ENCODE measurements around the gene EME2. TPM values are rescaled to one million over a fixed set of nuclear protein-coding genes. Genes with fewer than 3 reads are reported as not detected.

The EME2 gene
- total RNA-seq, 2 experiments from 2014 or later, result 28.6 to 30.8 TPM

DNA sequence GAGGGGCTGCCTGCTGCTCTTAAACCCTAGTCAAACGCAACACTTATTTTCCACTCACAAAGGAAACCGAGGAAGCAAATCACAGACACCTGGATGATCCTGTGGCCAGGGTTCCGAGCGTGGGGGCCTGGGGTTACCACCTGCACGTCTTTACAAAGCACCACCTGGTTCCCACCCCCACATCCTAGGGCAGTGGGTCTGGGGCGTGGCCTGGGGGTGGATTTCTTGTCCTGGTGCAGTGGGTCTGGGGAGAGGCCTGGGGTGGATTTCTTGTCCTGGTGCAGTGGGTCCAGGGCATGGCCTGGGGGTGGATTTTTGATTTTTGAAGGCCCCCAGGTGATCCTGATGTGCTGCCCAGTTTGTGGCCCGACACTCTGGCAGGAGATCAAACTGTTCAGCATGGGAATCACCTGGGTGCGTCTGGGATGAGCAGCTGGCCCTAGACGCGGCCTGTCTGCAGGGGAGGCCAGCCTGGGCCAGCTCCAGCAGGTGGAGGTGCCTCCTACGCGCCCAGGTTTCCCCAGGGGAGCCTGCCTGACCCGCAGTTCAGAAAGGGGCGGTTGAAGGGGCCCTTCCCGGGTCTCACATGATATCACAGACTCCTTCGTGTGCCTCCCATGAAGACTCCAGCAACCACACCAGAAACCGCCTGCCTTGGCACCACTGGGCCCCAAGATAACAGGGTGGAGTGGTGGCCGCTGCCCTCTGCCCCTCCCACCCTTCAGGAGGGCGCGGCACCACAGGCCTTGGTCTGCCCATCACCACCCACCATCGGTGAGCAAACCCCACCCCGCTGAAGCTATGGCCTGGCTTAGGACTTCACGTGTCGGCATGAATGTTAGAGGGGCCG is 47.7 kb downstream of the EME2 start:
- H3K4me3 ChIP-seq (ENCODE audit: low read length), result no peak overlapping the region
- DNase-seq (no peak), ATAC-seq (ENCODE audit: poor library complexity) (no peak)
- intact Hi-C loops (cut with DNase I, micrococcal nuclease), result no loop called here
- H3K27ac ChIP-seq (ENCODE audit: low read depth in 1 of 2, low read length in 2 of 2), result no peak overlapping the region
- Mint-ChIP-seq H3K36me3 (ENCODE audit: low read depth) (peaks cover 18% of the 10 kb centered on the region), H3K4me1 (ENCODE audit: low read depth) (peaks cover 8% of the 10 kb centered on the region), H3K27me3 (no peaks in the 10 kb centered on the region), H3K9me3 (no peaks in the 10 kb centered on the region), H3K4me3 (no peak overlapping the region), H3K27ac (no peak overlapping the region)
- TF ChIP-seq, protein P1, sequence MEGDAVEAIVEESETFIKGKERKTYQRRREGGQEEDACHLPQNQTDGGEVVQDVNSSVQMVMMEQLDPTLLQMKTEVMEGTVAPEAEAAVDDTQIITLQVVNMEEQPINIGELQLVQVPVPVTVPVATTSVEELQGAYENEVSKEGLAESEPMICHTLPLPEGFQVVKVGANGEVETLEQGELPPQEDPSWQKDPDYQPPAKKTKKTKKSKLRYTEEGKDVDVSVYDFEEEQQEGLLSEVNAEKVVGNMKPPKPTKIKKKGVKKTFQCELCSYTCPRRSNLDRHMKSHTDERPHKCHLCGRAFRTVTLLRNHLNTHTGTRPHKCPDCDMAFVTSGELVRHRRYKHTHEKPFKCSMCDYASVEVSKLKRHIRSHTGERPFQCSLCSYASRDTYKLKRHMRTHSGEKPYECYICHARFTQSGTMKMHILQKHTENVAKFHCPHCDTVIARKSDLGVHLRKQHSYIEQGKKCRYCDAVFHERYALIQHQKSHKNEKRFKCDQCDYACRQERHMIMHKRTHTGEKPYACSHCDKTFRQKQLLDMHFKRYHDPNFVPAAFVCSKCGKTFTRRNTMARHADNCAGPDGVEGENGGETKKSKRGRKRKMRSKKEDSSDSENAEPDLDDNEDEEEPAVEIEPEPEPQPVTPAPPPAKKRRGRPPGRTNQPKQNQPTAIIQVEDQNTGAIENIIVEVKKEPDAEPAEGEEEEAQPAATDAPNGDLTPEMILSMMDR (IDR thresholded peaks at IDR 0.05), result no peak
- no peaks in the 10 kb centered on the region for H3K27me3 ChIP-seq (ENCODE audit: control insufficient read depth in 1 of 2, insufficient read depth in 2 of 2, low read length in 2 of 2)
- ChIA-PET CTCF (no interaction called here), POLR2A (no interaction called here)
- H3K36me3 ChIP-seq (ENCODE audit: insufficient read depth, low read length), result peaks cover 65% of the 10 kb centered on the region
- no peaks in the 10 kb centered on the region for H3K9me3 ChIP-seq (ENCODE audit: control insufficient read depth in 1 of 2, insufficient read depth in 1 of 2, low read length in 2 of 2)
- H3K4me1 ChIP-seq (ENCODE audit: insufficient read depth, low read length), result peaks cover 26% of the 10 kb centered on the region

DNA sequence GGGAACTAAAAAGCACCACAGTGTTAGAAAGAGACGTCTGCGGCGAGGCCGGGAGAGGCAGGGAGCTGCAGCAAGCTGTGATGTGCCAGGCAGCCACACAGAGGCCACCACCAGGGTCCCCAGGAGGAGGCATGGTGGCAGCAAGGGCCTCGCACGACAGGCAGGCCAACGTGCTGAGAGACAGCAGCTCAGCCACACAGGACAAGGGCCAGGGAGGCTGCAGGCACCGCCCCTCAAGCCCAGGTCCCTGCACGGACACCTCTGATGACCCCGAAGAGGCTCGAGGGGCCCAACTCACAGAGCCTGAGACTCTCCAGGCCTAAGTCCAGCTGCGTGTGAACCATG is 48.3 kb downstream of the EME2 start:
- Histone ChIP-seq H3K36me3 (ENCODE audit: insufficient read depth, low read length) (peaks cover 61% of the 10 kb centered on the region), H3K4me3 (ENCODE audit: low read length) (no peak overlapping the region), H3K27me3 (ENCODE audit: control insufficient read depth in 1 of 2, insufficient read depth in 2 of 2, low read length in 2 of 2) (no peaks in the 10 kb centered on the region), H3K9me3 (ENCODE audit: control insufficient read depth in 1 of 2, insufficient read depth in 1 of 2, low read length in 2 of 2) (no peaks in the 10 kb centered on the region), H3K27ac (ENCODE audit: low read depth in 1 of 2, low read length in 2 of 2) (no peak overlapping the region), H3K4me1 (ENCODE audit: insufficient read depth, low read length) (peaks cover 32% of the 10 kb centered on the region)
- H3K27ac Mint-ChIP-seq, result no peak overlapping the region
- no peaks in the 10 kb centered on the region for H3K9me3 Mint-ChIP-seq
- DNase-seq (no peak), ATAC-seq (ENCODE audit: poor library complexity) (no peak)
- ChIA-PET POLR2A (no interaction called here), CTCF (no interaction called here)
- intact Hi-C loops (cut with DNase I, micrococcal nuclease), result no loop called here
- H3K36me3 Mint-ChIP-seq (ENCODE audit: low read depth), result peaks cover 13% of the 10 kb centered on the region
- TF ChIP-seq, protein P1 (IDR thresholded peaks at IDR 0.05), result no peak
- no peaks in the 10 kb centered on the region for H3K27me3 Mint-ChIP-seq
- H3K4me3 Mint-ChIP-seq, result no peak overlapping the region
- H3K4me1 Mint-ChIP-seq (ENCODE audit: low read depth), result peaks cover 14% of the 10 kb centered on the region

DNA sequence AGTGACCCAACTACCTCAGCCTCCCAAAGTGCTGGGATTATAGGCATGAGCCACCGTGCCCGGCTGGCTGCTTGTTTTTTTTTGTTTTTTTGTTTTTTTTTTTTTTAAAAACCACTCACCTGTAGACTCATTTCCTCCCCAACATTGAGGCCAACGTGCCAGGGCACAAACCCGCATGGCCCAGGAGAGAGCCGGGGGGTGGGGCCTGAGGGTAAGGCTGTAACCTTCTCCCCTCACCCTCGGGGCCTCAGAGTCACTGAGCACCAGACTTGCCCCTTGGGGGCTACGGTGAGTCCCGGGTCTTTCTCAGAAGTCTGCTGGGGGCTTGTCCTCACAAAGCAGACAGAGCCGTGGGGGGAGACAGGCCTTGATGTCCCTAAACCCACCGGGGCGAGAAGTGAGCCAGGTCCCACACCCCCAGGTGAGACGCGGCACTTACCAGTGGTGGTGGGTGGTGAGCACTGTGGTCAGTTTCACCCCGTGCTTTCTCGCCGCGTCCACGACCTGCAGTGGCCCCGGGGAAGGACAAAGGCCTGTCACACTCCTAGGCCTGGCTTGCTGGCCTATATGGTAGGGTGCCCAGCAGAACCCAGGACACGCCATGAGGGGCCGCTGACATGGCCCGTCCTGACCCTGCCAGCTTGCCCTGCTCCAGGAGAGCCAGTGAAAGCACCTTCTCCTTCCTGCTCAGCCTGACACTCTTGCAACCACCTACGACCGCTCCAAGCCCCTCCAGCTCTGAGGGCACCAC is 49.4 kb downstream of the EME2 start:
- intact Hi-C loops (cut with DNase I, micrococcal nuclease), result no loop called here
- H3K27me3 ChIP-seq (ENCODE audit: control insufficient read depth in 1 of 2, insufficient read depth in 2 of 2, low read length in 2 of 2), result no peaks in the 10 kb centered on the region
- POLR2A ChIA-PET, result no interaction called here
- CTCF ChIA-PET, result no interaction called here
- peaks cover 51% of the 10 kb centered on the region for H3K36me3 ChIP-seq (ENCODE audit: insufficient read depth, low read length)
- Mint-ChIP-seq H3K9me3 (no peaks in the 10 kb centered on the region), H3K36me3 (ENCODE audit: low read depth) (peaks cover 6% of the 10 kb centered on the region), H3K27ac (no peak overlapping the region), H3K27me3 (no peaks in the 10 kb centered on the region), H3K4me1 (ENCODE audit: low read depth) (peaks cover 14% of the 10 kb centered on the region), H3K4me3 (no peak overlapping the region)
- DNase-seq, result no peak
- peaks cover 33% of the 10 kb centered on the region for H3K4me1 ChIP-seq (ENCODE audit: insufficient read depth, low read length)
- H3K9me3 ChIP-seq (ENCODE audit: control insufficient read depth in 1 of 2, insufficient read depth in 1 of 2, low read length in 2 of 2), result no peaks in the 10 kb centered on the region
- no peak overlapping the region for H3K27ac ChIP-seq (ENCODE audit: low read depth in 1 of 2, low read length in 2 of 2)
- no peak for ATAC-seq (ENCODE audit: poor library complexity)
- H3K4me3 ChIP-seq (ENCODE audit: low read length), result no peak overlapping the region
- TF ChIP-seq, protein P1 (IDR thresholded peaks at IDR 0.05), result no peak

Data from CD4-positive, alpha-beta T cell (primary cell).